Progenitor cell of endocrine pancreas (in vitro differentiated cells): ENCODE measurements around the gene ATXN10. TPM values are rescaled to one million over a fixed set of nuclear protein-coding genes. Genes with fewer than 3 reads are reported as not detected.
A peak's percentile ranks its signal among the peaks of the same experiment; 100 is the strongest.

Source experiments
- DNase-seq: peaks from one replicate; pipeline ENCODE4 v3.0.0; 2021; ENCODE audit warnings: low spot score; ENCODE audit not compliant: unreplicated experiment
- H3K27ac Mint-ChIP-seq: 2 replicates; pipeline ENCODE4 v1.8.0; 2021; ENCODE audit warnings: mild to moderate bottlenecking, moderate library complexity, mixed read lengths
- H3K27me3 Mint-ChIP-seq: 2 replicates; pipeline ENCODE4 v1.8.0; 2021; ENCODE audit warnings: mixed read lengths
- H3K36me3 Mint-ChIP-seq: 2 replicates; pipeline ENCODE4 v1.8.0; 2022; ENCODE audit warnings: mixed read lengths; ENCODE audit not compliant: insufficient read depth
- H3K4me1 Mint-ChIP-seq: 2 replicates; pipeline ENCODE4 v1.8.0; 2021; ENCODE audit warnings: low read depth, mixed read lengths
- H3K4me3 Mint-ChIP-seq: 2 replicates; pipeline ENCODE4 v1.8.0; 2021; ENCODE audit warnings: low read depth, mild to moderate bottlenecking, moderate library complexity, mixed read lengths
- H3K9me3 Mint-ChIP-seq: 2 replicates; pipeline ENCODE4 v1.8.0; 2021; ENCODE audit warnings: low read depth, mixed read lengths
- CTCF ChIP-seq: fragments of 200-600 bp; sonication (generic); IDR thresholded peaks from one replicate; pipeline ENCODE4 v1.5.0; 2021; ENCODE audit warnings: antibody characterized with exemption, mild to moderate bottlenecking; ENCODE audit not compliant: unreplicated experiment
- total RNA-seq: library from RNA; stranded (reverse); gene quantifications from 2 replicates; pipeline ENCODE4 v1.2.1, GENCODE V29; 2021

The ATXN10 gene
- total RNA-seq, 1 donor from 2014 or later: 177 TPM

GRCh38 chr22:45857519-45857918, 185.9 kb downstream of the ATXN10 start:
- no peak for TF ChIP-seq CTCF
- H3K9me3 Mint-ChIP-seq: peaks cover 6% of the 10 kb centered on the region
- no peak overlapping the region for H3K27ac Mint-ChIP-seq
- peaks cover 2% of the 10 kb centered on the region for H3K27me3 Mint-ChIP-seq
- peaks cover 17% of the 10 kb centered on the region for H3K36me3 Mint-ChIP-seq
- H3K4me1 Mint-ChIP-seq: peaks cover 9% of the 10 kb centered on the region
- DNase-seq: no peak
- no peak overlapping the region for H3K4me3 Mint-ChIP-seq

GRCh38 chr22:45859231-45860161, 187.9 kb downstream of the ATXN10 start:
- H3K27ac Mint-ChIP-seq: peak overlapping the region; percentile 48
- H3K4me3 Mint-ChIP-seq: no peak overlapping the region
- DNase-seq: no peak
- H3K27me3 Mint-ChIP-seq: peaks cover 15% of the 10 kb centered on the region
- no peak for TF ChIP-seq CTCF
- peaks cover 10% of the 10 kb centered on the region for H3K36me3 Mint-ChIP-seq
- peaks cover 4% of the 10 kb centered on the region for H3K9me3 Mint-ChIP-seq
- peaks cover 15% of the 10 kb centered on the region for H3K4me1 Mint-ChIP-seq

GRCh38 chr22:45860201-45860600, 188.6 kb downstream of the ATXN10 start:
- H3K4me3 Mint-ChIP-seq: no peak overlapping the region
- H3K9me3 Mint-ChIP-seq: peaks cover 4% of the 10 kb centered on the region
- H3K36me3 Mint-ChIP-seq: peaks cover 7% of the 10 kb centered on the region
- peaks cover 21% of the 10 kb centered on the region for H3K4me1 Mint-ChIP-seq
- no peak for DNase-seq
- peaks cover 22% of the 10 kb centered on the region for H3K27me3 Mint-ChIP-seq
- no peak for TF ChIP-seq CTCF
- H3K27ac Mint-ChIP-seq: no peak overlapping the region

GRCh38 chr22:45861259-45861658, 189.6 kb downstream of the ATXN10 start:
- H3K27me3 Mint-ChIP-seq: peaks cover 29% of the 10 kb centered on the region
- peaks cover 21% of the 10 kb centered on the region for H3K4me1 Mint-ChIP-seq
- DNase-seq: no peak
- no peak overlapping the region for H3K27ac Mint-ChIP-seq
- TF ChIP-seq CTCF: no peak
- H3K36me3 Mint-ChIP-seq: peaks cover 6% of the 10 kb centered on the region
- peaks cover 4% of the 10 kb centered on the region for H3K9me3 Mint-ChIP-seq
- H3K4me3 Mint-ChIP-seq: no peak overlapping the region

GRCh38 chr22:45863981-45864751, 192.5 kb downstream of the ATXN10 start:
- peaks cover 26% of the 10 kb centered on the region for H3K4me1 Mint-ChIP-seq
- H3K9me3 Mint-ChIP-seq: peaks cover 4% of the 10 kb centered on the region
- TF ChIP-seq CTCF: peak; percentile 90
- peak overlapping the region; percentile 67 for H3K27ac Mint-ChIP-seq
- peaks cover 6% of the 10 kb centered on the region for H3K36me3 Mint-ChIP-seq
- H3K4me3 Mint-ChIP-seq: no peak overlapping the region
- peak; percentile 71 for DNase-seq
- H3K27me3 Mint-ChIP-seq: peaks cover 46% of the 10 kb centered on the region
